NCI-H345 treated with DMSO at 0.1 percent for 48 hours (cell line): ENCODE measurements around the gene DALRD3.
A peak's percentile ranks its signal among the peaks of the same experiment; 100 is the strongest.
"Not testable (repeated sequence)": the region's sequence is repeated elsewhere in the genome, so short reads cannot be mapped to it uniquely, and the experiment has no call there.

Experiments used
- DNase-seq: peaks from one replicate; lab custom pipeline; 2025; ENCODE audit not compliant: unreplicated experiment; lab: John Stamatoyannopoulos, UW

Gene DALRD3

GRCh38 chr3:49021813-49022687 is 3.7 kb upstream of the DALRD3 start, which contains the start of gene NDUFAF3:
Gene NDUFAF3, plus strand, starts transcription at chr3:49022121. Its CDS starts 24 bp downstream, at chr3:49022145.
- peak; percentile 92 for DNase-seq

- peak; percentile 92 for DNase-seq
These were observed 2.9 kb upstream of the DALRD3 start for GRCh38 chr3:49021213-49021812.

GRCh38 chr3:49020330-49021212 is 2.2 kb upstream of the DALRD3 start:
- DNase-seq, result no peak

- no peak for DNase-seq
These were observed 1.6 kb upstream of the DALRD3 start for GRCh38 chr3:49019941-49020329.

GRCh38 chr3:49018707-49019006 is 277 bp upstream of the DALRD3 start:
- DNase-seq, result no peak

- no peak for DNase-seq
These were observed 980 bp downstream of the DALRD3 start for GRCh38 chr3:49017229-49017970.

GRCh38 chr3:49016414-49017228 is 1.8 kb downstream of the DALRD3 start:
- DNase-seq, result no peak

- DNase-seq, result no peak
These were observed 2.6 kb downstream of the DALRD3 start for GRCh38 chr3:49015765-49016164.

GRCh38 chr3:49015072-49015471 is 3.3 kb downstream of the DALRD3 start:
- no peak for DNase-seq

GRCh38 chr3:49013738-49014660 is 4.4 kb downstream of the DALRD3 start:
- no peak for DNase-seq

GRCh38 chr3:49013113-49013737 is 5.2 kb downstream of the DALRD3 start:
- no peak for DNase-seq

GRCh38 chr3:49012441-49013017 is 5.9 kb downstream of the DALRD3 start:
- no peak for DNase-seq

- DNase-seq, result no peak
These were observed 9.0 kb downstream of the DALRD3 start for GRCh38 chr3:49009396-49009795.

- not testable (repeated sequence) for DNase-seq
These were observed 9.8 kb downstream of the DALRD3 start for GRCh38 chr3:49008627-49009026.

GRCh38 chr3:49007771-49008528 is 10.4 kb downstream of the DALRD3 start:
- DNase-seq, result no peak

- peak; percentile 79 for DNase-seq
These were observed 11.2 kb downstream of the DALRD3 start, which contains the start of gene WDR6 for GRCh38 chr3:49007068-49007770. Gene WDR6, plus strand, starts transcription at chr3:49007391. Its CDS starts 41 bp downstream, at chr3:49007432.
